Neural progenitor cell (in vitro differentiated cells): ENCODE data around the gene GON4L.

Experiments
- CTCF ChIP-seq: fragments of 200-600 bp; sonication (generic); IDR thresholded peaks from 2 replicates; pipeline ENCODE4 v1.5.1; 2017; ENCODE audit warnings: antibody characterized with exemption, mild to moderate bottlenecking
- EZH2phosphoT487 ChIP-seq: fragments of 200-600 bp; sonication (generic); IDR thresholded peaks from 2 replicates; pipeline ENCODE4 v1.6.1; 2017; ENCODE audit warnings: antibody characterized with exemption

GRCh38 chr1:155860970-155861510 is 4.0 kb upstream of the GON4L start:
- TF ChIP-seq CTCF (no peak), EZH2phosphoT487 (no peak)
